MCF 10A (cell line): Measurements from ENCODE around the gene RAPSN. TPM values are rescaled to one million over a fixed set of nuclear protein-coding genes. Genes with fewer than 3 reads are reported as not detected.

Source experiments
- BruUV-seq: library from RNA; stranded (reverse); fragments of 400-500 nt; replicated peaks from 2 replicates; lab custom pipeline; 2021; lab: Mats Ljungman, UMichigan
- CTCF ChIA-PET: fragments of 300-600 bp; sonication (Branson Sonifier 250); formaldehyde crosslinking; extraction: SDS; loops from one replicate; lab custom pipeline; 2021; ENCODE audit warnings: antibody characterized with exemption, inconsistent platforms; lab: Yijun Ruan, JAX
- POLR2A ChIA-PET: fragments of 300-600, 350-650 bp; sonication (Branson Sonifier 250); formaldehyde crosslinking; extraction: SDS; loops from one replicate; lab custom pipeline; 2020; ENCODE audit warnings: antibody characterized with exemption, inconsistent platforms; lab: Yijun Ruan, JAX
- DNase-seq: peaks from one replicate; pipeline ENCODE4 v3.0.0-alpha.2; 2018; ENCODE audit not compliant: unreplicated experiment
- H3K27ac Mint-ChIP-seq: one replicate; pipeline ENCODE4 v1.8.0; 2022; ENCODE audit warnings: mild to moderate bottlenecking, low read depth, mixed read lengths; ENCODE audit not compliant: unreplicated experiment
- H3K27me3 Mint-ChIP-seq: one replicate; pipeline ENCODE4 v1.8.0; 2022; ENCODE audit warnings: mixed read lengths; ENCODE audit not compliant: insufficient read depth, unreplicated experiment
- H3K36me3 Mint-ChIP-seq: one replicate; pipeline ENCODE4 v1.8.0; 2022; ENCODE audit warnings: mild to moderate bottlenecking, moderate library complexity, mixed read lengths; ENCODE audit not compliant: insufficient read depth, unreplicated experiment
- H3K4me1 Mint-ChIP-seq: one replicate; pipeline ENCODE4 v1.8.0; 2022; ENCODE audit warnings: mixed read lengths; ENCODE audit not compliant: insufficient read depth, unreplicated experiment
- H3K4me3 Mint-ChIP-seq: one replicate; pipeline ENCODE4 v1.8.0; 2022; ENCODE audit warnings: mild to moderate bottlenecking, moderate library complexity, mixed read lengths; ENCODE audit not compliant: unreplicated experiment
- H3K9me3 Mint-ChIP-seq: one replicate; pipeline ENCODE4 v1.8.0; 2022; ENCODE audit warnings: mixed read lengths; ENCODE audit not compliant: unreplicated experiment
- CTCF ChIP-seq: fragments of 200-600 bp; IDR thresholded peaks from one replicate; pipeline ENCODE4 v1.8.0; 2022; ENCODE audit warnings: antibody characterized with exemption, mild to moderate bottlenecking; ENCODE audit not compliant: unreplicated experiment
- intact Hi-C: fragments of 100-400 bp; cut with micrococcal nuclease; formaldehyde crosslinking; loops from 2 replicates; pipeline ENCODE4 v1.14.1; 2022
- total RNA-seq: library from RNA; stranded (reverse); gene quantifications from 2 replicates; pipeline ENCODE4 v1.2.3, GENCODE V29; 2022

Gene RAPSN
- total RNA-seq, 1 experiment from 2014 or later, result 0.51 TPM

- ChIA-PET POLR2A (interaction anchor here (0.8 to 3.0 kb wide), 5 partner anchors 7 to 67 kb away, joined by 3 to 11 read pairs (median 5); partner anchors contain the start of gene CELF1), CTCF (interaction anchor here (1.3 kb wide), 1 partner anchor 68 kb away, joined by 5 read pairs; the partner anchor contains the start of gene CELF1)
- intact Hi-C loops, result loop anchor here (5.0 kb wide), 1 partner anchor 57 kb away; no protein-coding TSS in a partner anchor
- BruUV-seq, result no TSS peak
- TF ChIP-seq CTCF, result no peak
- peak; percentile 47 for DNase-seq
- H3K27ac Mint-ChIP-seq, result no peak overlapping the region
- H3K9me3 Mint-ChIP-seq, result no peaks in the 10 kb centered on the region
- peaks cover 88% of the 10 kb centered on the region for H3K36me3 Mint-ChIP-seq
- H3K4me3 Mint-ChIP-seq, result no peak overlapping the region
- H3K4me1 Mint-ChIP-seq, result no peaks in the 10 kb centered on the region
- no peaks in the 10 kb centered on the region for H3K27me3 Mint-ChIP-seq
These were observed 36.2 kb upstream of the RAPSN start for GRCh38 chr11:47485107-47485506.

GRCh38 chr11:47483457-47483856 is 34.5 kb upstream of the RAPSN start:
- H3K4me1 Mint-ChIP-seq, result no peaks in the 10 kb centered on the region
- H3K27ac Mint-ChIP-seq, result no peak overlapping the region
- H3K27me3 Mint-ChIP-seq, result no peaks in the 10 kb centered on the region
- peaks cover 100% of the 10 kb centered on the region for H3K36me3 Mint-ChIP-seq
- H3K4me3 Mint-ChIP-seq, result no peak overlapping the region
- no peak for TF ChIP-seq CTCF
- ChIA-PET POLR2A (interaction anchor here (0.6 to 1.0 kb wide), 2 partner anchors 29 to 154 kb away, joined by 3 read pairs; no protein-coding TSS in a partner anchor), CTCF (no interaction called here)
- intact Hi-C loops, result no loop called here
- no TSS peak for BruUV-seq
- no peaks in the 10 kb centered on the region for H3K9me3 Mint-ChIP-seq
- DNase-seq, result no peak

- peaks cover 100% of the 10 kb centered on the region for H3K36me3 Mint-ChIP-seq
These were observed 31.8 kb upstream of the RAPSN start for GRCh38 chr11:47480762-47481161.

More at GRCh38 chr11:47480762-47481161, 31.8 kb upstream of the RAPSN start:
- no peak overlapping the region for H3K4me3 Mint-ChIP-seq
- BruUV-seq, result no TSS peak
- H3K4me1 Mint-ChIP-seq, result peaks cover 8% of the 10 kb centered on the region
- H3K27me3 Mint-ChIP-seq, result no peaks in the 10 kb centered on the region
- intact Hi-C loops, result no loop called here
- no peak for TF ChIP-seq CTCF
- no peak overlapping the region for H3K27ac Mint-ChIP-seq
- CTCF ChIA-PET, result interaction anchor here (0.5 to 0.7 kb wide), 2 partner anchors 11 to 18 kb away, joined by 3 to 6 read pairs; no protein-coding TSS in a partner anchor
- no peaks in the 10 kb centered on the region for H3K9me3 Mint-ChIP-seq
- DNase-seq, result no peak
- POLR2A ChIA-PET, result interaction anchor here (0.6 kb wide), 2 partner anchors 33 to 71 kb away, joined by 3 to 4 read pairs; no protein-coding TSS in a partner anchor
